ENCODE measurements around the gene TSPAN2. TPM values are rescaled to one million over a fixed set of nuclear protein-coding genes. Genes with fewer than 3 reads are reported as not detected.

Gene TSPAN2
- polyA plus RNA-seq, 1 of the 3 experiments (the other 2 are of a cell fraction), result 0.23 TPM

GRCh38 chr1:115013792-115014191 lies 75.5 kb downstream of the TSPAN2 start:
- Histone ChIP-seq H3K4me2 (no peak overlapping the region), H3K27me3 (ENCODE audit: insufficient read depth) (no peaks in the 10 kb centered on the region), H3K9me3 (no peaks in the 10 kb centered on the region), H3F3A (replicated peaks; ENCODE audit: insufficient read depth) (peaks cover 3% of the 10 kb centered on the region), H3K4me3 (ENCODE audit: low read depth in 2 of 2, low read length in 1 of 2) (no peak overlapping the region), H3K4me1 (ENCODE audit: control insufficient read depth in 1 of 2, insufficient read depth in 2 of 2, low read depth in 1 of 2, low read length in 1 of 2) (no peaks in the 10 kb centered on the region), H3K27ac (ENCODE audit: low read depth in 2 of 2, low read length in 1 of 2) (no peak overlapping the region), H4K20me1 (ENCODE audit: insufficient read depth) (no peaks in the 10 kb centered on the region), H3K9me2 (no peaks in the 10 kb centered on the region), H3K79me2 (ENCODE audit: insufficient read depth) (no peaks in the 10 kb centered on the region), H3K9ac (no peak overlapping the region), H2AFZ (ENCODE audit: low read depth) (no peak overlapping the region), H3K36me3 (replicated peaks in 1 of 2; ENCODE audit: control insufficient read depth in 1 of 2, insufficient read depth in 2 of 2, low read length in 1 of 2) (no peaks in the 10 kb centered on the region)
- no peak for DNase-seq
- POLR2A ChIA-PET, result no interaction called here
- WGBS (ENCODE audit: low lambda C conversion rate), result 11% methylated on average over 2 of the region's 2 CpGs
- CTCF ChIA-PET, result no interaction called here
- TF ChIP-seq GABPA (IDR thresholded peaks at IDR 0.05; ENCODE audit: low read depth) (no peak), SIN3A (IDR thresholded peaks at IDR 0.05; ENCODE audit: borderline replicate concordance, low read depth, low read length) (no peak), MXI1 (IDR thresholded peaks at IDR 0.05; ENCODE audit: low read depth, low read length) (no peak), FOXM1 (IDR thresholded peaks at IDR 0.05; ENCODE audit: low read depth) (no peak), EP300 (IDR thresholded peaks at IDR 0.05; ENCODE audit: borderline replicate concordance in 1 of 2, low read depth in 1 of 2, low read length in 1 of 2) (no peak), RCOR1 (IDR thresholded peaks at IDR 0.05; ENCODE audit: low read length) (no peak), FOSL2 (IDR thresholded peaks at IDR 0.05; ENCODE audit: borderline replicate concordance, low read depth) (no peak), SMC3 (IDR thresholded peaks at IDR 0.05; ENCODE audit: low read depth, low read length) (no peak), RFX5 (IDR thresholded peaks at IDR 0.05; ENCODE audit: low read length) (no peak), RAD21 (IDR thresholded peaks at IDR 0.05; ENCODE audit: low read length) (no peak), JUND (IDR thresholded peaks at IDR 0.05) (no peak), YY1 (IDR thresholded peaks at IDR 0.05; ENCODE audit: low read depth) (no peak), NFIC (IDR thresholded peaks at IDR 0.05; ENCODE audit: borderline replicate concordance) (no peak)
- TF ChIP-seq, protein P1, sequence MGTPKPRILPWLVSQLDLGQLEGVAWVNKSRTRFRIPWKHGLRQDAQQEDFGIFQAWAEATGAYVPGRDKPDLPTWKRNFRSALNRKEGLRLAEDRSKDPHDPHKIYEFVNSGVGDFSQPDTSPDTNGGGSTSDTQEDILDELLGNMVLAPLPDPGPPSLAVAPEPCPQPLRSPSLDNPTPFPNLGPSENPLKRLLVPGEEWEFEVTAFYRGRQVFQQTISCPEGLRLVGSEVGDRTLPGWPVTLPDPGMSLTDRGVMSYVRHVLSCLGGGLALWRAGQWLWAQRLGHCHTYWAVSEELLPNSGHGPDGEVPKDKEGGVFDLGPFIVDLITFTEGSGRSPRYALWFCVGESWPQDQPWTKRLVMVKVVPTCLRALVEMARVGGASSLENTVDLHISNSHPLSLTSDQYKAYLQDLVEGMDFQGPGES (IDR thresholded peaks at IDR 0.05; ENCODE audit: low read depth, low read length), result no peak
- TF ChIP-seq, protein P2, sequence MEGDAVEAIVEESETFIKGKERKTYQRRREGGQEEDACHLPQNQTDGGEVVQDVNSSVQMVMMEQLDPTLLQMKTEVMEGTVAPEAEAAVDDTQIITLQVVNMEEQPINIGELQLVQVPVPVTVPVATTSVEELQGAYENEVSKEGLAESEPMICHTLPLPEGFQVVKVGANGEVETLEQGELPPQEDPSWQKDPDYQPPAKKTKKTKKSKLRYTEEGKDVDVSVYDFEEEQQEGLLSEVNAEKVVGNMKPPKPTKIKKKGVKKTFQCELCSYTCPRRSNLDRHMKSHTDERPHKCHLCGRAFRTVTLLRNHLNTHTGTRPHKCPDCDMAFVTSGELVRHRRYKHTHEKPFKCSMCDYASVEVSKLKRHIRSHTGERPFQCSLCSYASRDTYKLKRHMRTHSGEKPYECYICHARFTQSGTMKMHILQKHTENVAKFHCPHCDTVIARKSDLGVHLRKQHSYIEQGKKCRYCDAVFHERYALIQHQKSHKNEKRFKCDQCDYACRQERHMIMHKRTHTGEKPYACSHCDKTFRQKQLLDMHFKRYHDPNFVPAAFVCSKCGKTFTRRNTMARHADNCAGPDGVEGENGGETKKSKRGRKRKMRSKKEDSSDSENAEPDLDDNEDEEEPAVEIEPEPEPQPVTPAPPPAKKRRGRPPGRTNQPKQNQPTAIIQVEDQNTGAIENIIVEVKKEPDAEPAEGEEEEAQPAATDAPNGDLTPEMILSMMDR (IDR thresholded peaks at IDR 0.05), result no peak

DNA sequence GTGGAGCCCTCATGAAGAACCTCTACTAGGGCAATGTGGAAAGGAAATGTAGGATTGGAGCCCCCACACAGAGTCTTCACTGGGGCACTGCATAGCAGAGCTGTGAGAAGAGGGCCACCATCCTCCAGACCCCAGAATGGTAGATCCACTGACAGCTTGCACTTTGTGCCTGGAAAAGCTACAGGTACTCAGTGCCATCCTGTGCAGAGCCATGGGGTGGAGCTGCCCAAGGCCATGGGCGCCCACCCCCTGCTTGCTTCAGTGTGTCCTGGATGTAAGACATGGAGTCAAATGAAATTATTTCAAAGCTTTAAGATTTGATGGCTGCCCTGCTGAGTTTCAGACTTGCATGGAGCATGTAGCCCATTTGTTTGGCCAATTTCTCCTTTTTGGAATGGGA lies 76.9 kb downstream of the TSPAN2 start:
- Histone ChIP-seq H4K20me1 (ENCODE audit: insufficient read depth) (no peaks in the 10 kb centered on the region), H2AFZ (ENCODE audit: low read depth) (no peak overlapping the region), H3K79me2 (ENCODE audit: insufficient read depth) (no peaks in the 10 kb centered on the region), H3K36me3 (replicated peaks in 1 of 2; ENCODE audit: control insufficient read depth in 1 of 2, insufficient read depth in 2 of 2, low read length in 1 of 2) (no peaks in the 10 kb centered on the region), H3K9me2 (no peaks in the 10 kb centered on the region), H3F3A (replicated peaks; ENCODE audit: insufficient read depth) (peaks cover 3% of the 10 kb centered on the region), H3K9ac (no peak overlapping the region), H3K9me3 (no peaks in the 10 kb centered on the region), H3K27ac (ENCODE audit: low read depth in 2 of 2, low read length in 1 of 2) (no peak overlapping the region), H3K27me3 (ENCODE audit: insufficient read depth) (no peaks in the 10 kb centered on the region), H3K4me2 (no peak overlapping the region), H3K4me3 (ENCODE audit: low read depth in 2 of 2, low read length in 1 of 2) (no peak overlapping the region), H3K4me1 (ENCODE audit: control insufficient read depth in 1 of 2, insufficient read depth in 2 of 2, low read depth in 1 of 2, low read length in 1 of 2) (no peaks in the 10 kb centered on the region)
- 0% methylated on average over 1 of the region's 1 CpG for WGBS (ENCODE audit: low lambda C conversion rate)
- CTCF ChIA-PET, result no interaction called here
- POLR2A ChIA-PET, result no interaction called here
- no peak for DNase-seq
- TF ChIP-seq EZH2phosphoT487 (IDR thresholded peaks at IDR 0.05; ENCODE audit: borderline replicate concordance, low read depth) (no peak), MEF2A (IDR thresholded peaks at IDR 0.05; ENCODE audit: borderline replicate concordance, low read depth) (no peak), RXRA (IDR thresholded peaks at IDR 0.05; ENCODE audit: borderline replicate concordance, low read depth) (no peak), FOXJ3 (CRISPR knock-in tag; IDR thresholded peaks at IDR 0.05) (no peak), USF2 (IDR thresholded peaks at IDR 0.05; ENCODE audit: borderline replicate concordance, low read depth, low read length) (no peak), GABPA (IDR thresholded peaks at IDR 0.05; ENCODE audit: low read depth) (no peak), CHD2 (IDR thresholded peaks at IDR 0.05; ENCODE audit: low read length, partially characterized antibody) (no peak), JUND (IDR thresholded peaks at IDR 0.05) (no peak), RAD21 (IDR thresholded peaks at IDR 0.05; ENCODE audit: low read length) (no peak), SIN3A (IDR thresholded peaks at IDR 0.05; ENCODE audit: borderline replicate concordance, low read depth, low read length) (no peak), NFIC (IDR thresholded peaks at IDR 0.05; ENCODE audit: borderline replicate concordance) (no peak), GATA2 (CRISPR knock-in tag; IDR thresholded peaks at IDR 0.05) (no peak), RFX5 (IDR thresholded peaks at IDR 0.05; ENCODE audit: low read length) (no peak), TEAD4 (IDR thresholded peaks at IDR 0.05; ENCODE audit: borderline replicate concordance, insufficient read depth) (no peak)
- TF ChIP-seq, protein P3, sequence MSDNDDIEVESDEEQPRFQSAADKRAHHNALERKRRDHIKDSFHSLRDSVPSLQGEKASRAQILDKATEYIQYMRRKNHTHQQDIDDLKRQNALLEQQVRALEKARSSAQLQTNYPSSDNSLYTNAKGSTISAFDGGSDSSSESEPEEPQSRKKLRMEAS (IDR thresholded peaks at IDR 0.05; ENCODE audit: low read depth), result no peak
